ENCODE data around the gene CFAP65. TPM values are rescaled to one million over a fixed set of nuclear protein-coding genes. Genes with fewer than 3 reads are reported as not detected.

CFAP65 gene
- total RNA-seq, 1 donor from 2014 or later: not detected

DNA sequence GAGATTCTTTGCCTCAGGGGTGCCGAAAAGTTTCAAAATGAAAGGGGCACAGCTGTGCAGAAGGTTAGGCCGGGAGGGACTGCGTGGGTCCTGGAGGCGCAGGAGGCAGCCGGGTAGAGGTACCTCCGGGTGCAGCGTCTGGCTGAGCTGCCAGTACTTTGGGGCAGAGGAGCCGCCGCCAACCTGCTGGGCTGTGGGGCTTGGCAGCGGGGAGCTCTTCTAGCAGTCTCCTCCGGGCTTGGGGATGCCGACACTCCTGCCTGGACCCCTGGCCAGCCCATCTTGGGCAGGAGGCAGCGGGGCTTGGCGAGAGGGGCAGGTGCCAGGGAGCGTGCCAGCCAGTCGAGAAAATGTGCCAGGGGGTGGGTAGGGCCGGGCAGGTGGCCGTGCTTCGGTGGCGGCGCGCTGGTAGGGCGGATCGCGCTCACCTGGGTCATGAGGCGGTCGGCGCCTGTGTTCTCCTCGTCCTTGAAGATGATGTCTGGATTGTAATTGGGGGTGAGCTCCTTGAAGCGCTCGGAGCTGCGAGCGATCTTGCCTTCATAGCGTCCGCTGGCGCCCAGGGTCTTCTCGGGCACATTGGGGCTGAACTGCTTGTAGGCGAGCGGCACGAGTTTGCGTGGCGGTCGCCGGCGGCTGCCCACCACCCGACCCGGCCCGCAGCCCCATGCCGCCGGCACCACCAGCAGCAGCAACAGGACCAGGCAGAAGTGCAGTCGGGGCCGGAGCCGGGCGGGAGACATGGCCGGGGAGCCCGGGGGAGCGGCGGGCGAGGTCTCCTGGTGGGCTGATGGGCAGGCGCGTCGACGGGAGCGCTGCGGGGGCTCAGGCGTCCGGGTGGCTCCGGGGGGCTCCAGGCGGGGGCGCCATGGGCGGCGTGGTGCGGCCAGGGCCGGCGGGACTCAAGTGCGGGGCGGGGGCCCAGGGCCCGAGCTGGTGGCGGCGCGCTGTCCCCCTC, 18.7 kb upstream of the CFAP65 start:
- TF ChIP-seq, protein P1, sequence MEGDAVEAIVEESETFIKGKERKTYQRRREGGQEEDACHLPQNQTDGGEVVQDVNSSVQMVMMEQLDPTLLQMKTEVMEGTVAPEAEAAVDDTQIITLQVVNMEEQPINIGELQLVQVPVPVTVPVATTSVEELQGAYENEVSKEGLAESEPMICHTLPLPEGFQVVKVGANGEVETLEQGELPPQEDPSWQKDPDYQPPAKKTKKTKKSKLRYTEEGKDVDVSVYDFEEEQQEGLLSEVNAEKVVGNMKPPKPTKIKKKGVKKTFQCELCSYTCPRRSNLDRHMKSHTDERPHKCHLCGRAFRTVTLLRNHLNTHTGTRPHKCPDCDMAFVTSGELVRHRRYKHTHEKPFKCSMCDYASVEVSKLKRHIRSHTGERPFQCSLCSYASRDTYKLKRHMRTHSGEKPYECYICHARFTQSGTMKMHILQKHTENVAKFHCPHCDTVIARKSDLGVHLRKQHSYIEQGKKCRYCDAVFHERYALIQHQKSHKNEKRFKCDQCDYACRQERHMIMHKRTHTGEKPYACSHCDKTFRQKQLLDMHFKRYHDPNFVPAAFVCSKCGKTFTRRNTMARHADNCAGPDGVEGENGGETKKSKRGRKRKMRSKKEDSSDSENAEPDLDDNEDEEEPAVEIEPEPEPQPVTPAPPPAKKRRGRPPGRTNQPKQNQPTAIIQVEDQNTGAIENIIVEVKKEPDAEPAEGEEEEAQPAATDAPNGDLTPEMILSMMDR (IDR thresholded peaks at IDR 0.05; ENCODE audit: unreplicated experiment): no peak
- H3K27me3 Mint-ChIP-seq (ENCODE audit: low read depth): peaks cover 92% of the 10 kb centered on the region
- no peak for DNase-seq (ENCODE audit: low spot score in 2 of 2, unreplicated experiment in 2 of 2)
- H3K4me1 Mint-ChIP-seq: peaks cover 8% of the 10 kb centered on the region
- H3K9me3 Mint-ChIP-seq: no peaks in the 10 kb centered on the region
- peak overlapping the region; percentile 22 for H3K4me3 Mint-ChIP-seq
- no peaks in the 10 kb centered on the region for H3K36me3 Mint-ChIP-seq
- H3K27ac Mint-ChIP-seq: no peak overlapping the region

- Mint-ChIP-seq H3K36me3 (no peaks in the 10 kb centered on the region), H3K4me3 (no peak overlapping the region), H3K4me1 (peaks cover 8% of the 10 kb centered on the region), H3K27ac (no peak overlapping the region), H3K27me3 (ENCODE audit: low read depth) (peaks cover 92% of the 10 kb centered on the region), H3K9me3 (no peaks in the 10 kb centered on the region)
- DNase-seq (ENCODE audit: low spot score in 2 of 2, unreplicated experiment in 2 of 2): no peak
- TF ChIP-seq, protein P1 (IDR thresholded peaks at IDR 0.05; ENCODE audit: unreplicated experiment): no peak
These were observed 18.0 kb upstream of the CFAP65 start for GRCh38 chr2:219059375-219059724.

GRCh38 chr2:219058541-219059374, 17.4 kb upstream of the CFAP65 start:
- H3K27ac Mint-ChIP-seq: no peak overlapping the region
- H3K27me3 Mint-ChIP-seq (ENCODE audit: low read depth): peaks cover 92% of the 10 kb centered on the region
- TF ChIP-seq, protein P1 (IDR thresholded peaks at IDR 0.05; ENCODE audit: unreplicated experiment): no peak
- H3K36me3 Mint-ChIP-seq: no peaks in the 10 kb centered on the region
- peaks cover 8% of the 10 kb centered on the region for H3K4me1 Mint-ChIP-seq
- no peak for DNase-seq (ENCODE audit: low spot score in 2 of 2, unreplicated experiment in 2 of 2)
- H3K9me3 Mint-ChIP-seq: no peaks in the 10 kb centered on the region
- H3K4me3 Mint-ChIP-seq: no peak overlapping the region

DNA sequence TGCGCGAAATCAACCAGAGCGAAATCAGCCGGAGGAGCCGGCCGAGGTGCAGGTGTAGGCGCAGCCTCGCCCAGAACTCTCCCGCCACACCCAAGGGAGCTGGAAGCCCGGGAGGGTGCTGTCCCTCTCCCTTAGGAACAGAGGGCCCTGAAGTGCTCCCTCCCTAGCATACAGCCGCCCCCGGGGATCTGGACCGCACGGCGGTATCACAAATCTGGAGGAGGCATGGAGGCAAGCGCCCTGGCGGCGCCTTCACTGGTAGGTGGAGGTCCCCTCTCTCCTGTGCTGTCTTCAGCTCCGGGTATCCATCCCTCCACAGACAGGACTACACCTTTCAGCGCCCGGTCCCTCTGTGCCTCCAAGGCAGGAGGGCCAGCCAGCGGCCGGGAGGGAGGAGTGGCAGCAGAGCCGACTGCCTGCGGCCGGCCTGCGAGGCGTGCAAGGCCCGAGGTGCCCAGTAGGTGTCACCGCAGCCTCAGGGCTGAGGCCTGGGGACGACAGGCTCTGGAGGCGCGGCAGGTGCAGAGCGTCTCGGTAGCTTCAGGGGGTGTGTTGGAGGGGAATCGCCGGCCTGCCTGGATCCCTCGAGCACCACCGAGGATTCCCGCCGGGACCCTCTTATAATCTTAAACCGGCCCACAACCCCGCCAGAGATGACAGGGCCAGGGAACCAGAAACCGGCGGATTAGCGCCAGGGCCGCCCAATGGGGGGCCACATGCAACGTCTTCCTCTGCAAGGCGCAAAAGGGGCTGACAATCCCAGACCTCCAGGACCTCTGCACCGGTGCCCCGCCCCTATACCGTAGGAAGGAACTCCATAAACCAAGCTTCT, 16.6 kb upstream of the CFAP65 start:
- H3K4me3 Mint-ChIP-seq: no peak overlapping the region
- DNase-seq (ENCODE audit: low spot score in 2 of 2, unreplicated experiment in 2 of 2): peak in 1 of 2 experiments; percentile 76
- H3K9me3 Mint-ChIP-seq: no peaks in the 10 kb centered on the region
- no peaks in the 10 kb centered on the region for H3K36me3 Mint-ChIP-seq
- H3K27me3 Mint-ChIP-seq (ENCODE audit: low read depth): peaks cover 92% of the 10 kb centered on the region
- TF ChIP-seq, protein P1 (IDR thresholded peaks at IDR 0.05; ENCODE audit: unreplicated experiment): peak; percentile 78
- no peak overlapping the region for H3K27ac Mint-ChIP-seq
- H3K4me1 Mint-ChIP-seq: peaks cover 8% of the 10 kb centered on the region
